Mammary epithelial cell (primary cell): ENCODE results near the gene LRGUK.

Experiments used
- EZH2 ChIP-seq: IDR thresholded peaks from 2 replicates; pipeline ENCODE4 v1.6.1; 2012; ENCODE audit warnings: low read length, inconsistent platforms, borderline replicate concordance
- TF ChIP-seq, protein P1 (sequence below), 2 donors: IDR thresholded peaks in 1 of 2; conservative IDR thresholded peaks in 1 of 2; 2 replicates each; pipeline ENCODE4 v1.5.1; 2011 to 2012; ENCODE audit warnings: inconsistent platforms in 2 of 2, low read length in 2 of 2, mild to moderate bottlenecking in 2 of 2, control low read depth in 1 of 2, low read depth in 1 of 2; ENCODE audit not compliant: insufficient read depth in 1 of 2; ENCODE audit errors: extremely low read depth in 1 of 2

DNA sequence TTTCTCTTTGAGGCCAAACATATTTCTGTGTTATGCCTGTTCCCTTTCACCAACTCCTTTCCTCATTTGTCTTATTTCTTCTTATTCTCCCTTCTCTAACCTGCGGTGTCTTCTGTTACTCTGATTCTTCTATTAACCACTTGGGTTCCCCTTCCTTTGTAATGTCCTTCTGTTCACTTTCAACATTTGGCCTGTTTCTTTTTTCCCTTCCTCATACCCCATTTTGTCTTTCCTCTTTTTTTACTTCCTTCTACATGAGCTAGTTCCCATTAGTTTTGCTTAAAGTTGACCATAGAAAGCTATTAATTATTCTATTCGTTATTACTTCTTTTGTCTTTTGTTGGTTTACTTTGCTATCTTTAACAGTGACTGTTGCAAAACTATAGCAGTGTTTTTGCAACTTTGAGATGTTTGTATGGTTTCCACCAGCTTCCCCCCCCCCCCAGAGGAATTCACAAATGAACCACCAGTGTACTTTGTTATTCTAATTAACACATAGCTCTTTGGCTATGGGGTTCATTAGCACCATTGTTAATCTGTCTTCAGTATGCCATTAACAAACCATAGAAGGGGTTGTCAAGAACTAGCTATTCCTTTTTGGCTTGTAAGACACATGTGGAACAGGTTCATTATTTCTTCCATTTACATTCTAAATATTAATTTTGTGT is 2.9 kb downstream of the LRGUK start:
- TF ChIP-seq EZH2 = no peak
- TF ChIP-seq, protein P1, sequence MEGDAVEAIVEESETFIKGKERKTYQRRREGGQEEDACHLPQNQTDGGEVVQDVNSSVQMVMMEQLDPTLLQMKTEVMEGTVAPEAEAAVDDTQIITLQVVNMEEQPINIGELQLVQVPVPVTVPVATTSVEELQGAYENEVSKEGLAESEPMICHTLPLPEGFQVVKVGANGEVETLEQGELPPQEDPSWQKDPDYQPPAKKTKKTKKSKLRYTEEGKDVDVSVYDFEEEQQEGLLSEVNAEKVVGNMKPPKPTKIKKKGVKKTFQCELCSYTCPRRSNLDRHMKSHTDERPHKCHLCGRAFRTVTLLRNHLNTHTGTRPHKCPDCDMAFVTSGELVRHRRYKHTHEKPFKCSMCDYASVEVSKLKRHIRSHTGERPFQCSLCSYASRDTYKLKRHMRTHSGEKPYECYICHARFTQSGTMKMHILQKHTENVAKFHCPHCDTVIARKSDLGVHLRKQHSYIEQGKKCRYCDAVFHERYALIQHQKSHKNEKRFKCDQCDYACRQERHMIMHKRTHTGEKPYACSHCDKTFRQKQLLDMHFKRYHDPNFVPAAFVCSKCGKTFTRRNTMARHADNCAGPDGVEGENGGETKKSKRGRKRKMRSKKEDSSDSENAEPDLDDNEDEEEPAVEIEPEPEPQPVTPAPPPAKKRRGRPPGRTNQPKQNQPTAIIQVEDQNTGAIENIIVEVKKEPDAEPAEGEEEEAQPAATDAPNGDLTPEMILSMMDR (conservative IDR thresholded peaks at IDR 0.05 in 1 of 2, IDR thresholded peaks at IDR 0.05 in 1 of 2; ENCODE audit: extremely low read depth in 1 of 2, insufficient read depth in 1 of 2, low read depth in 1 of 2, low read length in 2 of 2) = no peak
